AG20443 (cell line): ENCODE results near the gene HOXC5.

Experiments
- DNase-seq: peaks from one replicate; pipeline ENCODE4 v3.0.0; 2012; ENCODE audit warnings: low spot score, mixed read lengths

Gene HOXC5

DNA sequence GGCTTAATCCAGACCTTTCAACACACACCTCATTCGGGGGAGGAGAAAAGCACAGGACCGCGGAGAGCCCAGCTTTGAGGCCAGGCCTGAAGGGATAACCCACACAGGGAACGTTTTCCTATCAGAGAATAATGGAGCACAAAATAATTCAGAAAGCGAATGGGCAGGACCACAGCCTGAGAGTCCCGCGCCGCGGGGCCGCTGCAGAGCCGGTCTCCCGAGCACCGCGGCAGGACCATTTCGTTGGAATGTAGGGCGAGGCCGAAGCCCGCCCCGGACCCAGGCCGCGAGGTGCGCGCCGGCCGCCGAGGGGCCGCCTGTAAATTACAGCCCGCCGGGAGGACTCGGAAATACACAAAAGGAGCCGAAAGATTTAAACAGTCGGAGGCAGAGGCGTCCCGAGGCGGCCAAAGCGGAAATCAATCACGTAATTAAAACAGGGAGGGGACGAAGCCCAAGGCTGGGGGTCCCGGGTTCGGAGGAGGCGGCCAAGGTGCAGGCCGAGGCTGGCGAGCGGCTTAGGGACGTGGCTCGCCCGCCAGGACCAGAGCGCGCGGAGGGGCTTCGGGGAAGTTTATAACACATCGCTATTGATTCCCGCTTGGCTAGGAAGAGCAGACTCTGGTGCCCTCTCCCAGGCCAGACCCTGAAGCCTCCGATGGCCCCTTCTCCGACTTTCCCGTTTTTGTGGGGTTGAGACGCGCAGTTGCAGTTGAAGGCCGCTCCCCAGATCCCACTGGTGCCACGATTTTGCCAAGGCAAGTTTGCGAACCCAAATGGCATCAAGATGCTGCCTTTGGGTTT, 14.5 kb downstream of the HOXC5 start:
- DNase-seq, result no peak

- no peak for DNase-seq
Observed at GRCh38 chr12:54047964-54048303, 15.1 kb downstream of the HOXC5 start.

DNA sequence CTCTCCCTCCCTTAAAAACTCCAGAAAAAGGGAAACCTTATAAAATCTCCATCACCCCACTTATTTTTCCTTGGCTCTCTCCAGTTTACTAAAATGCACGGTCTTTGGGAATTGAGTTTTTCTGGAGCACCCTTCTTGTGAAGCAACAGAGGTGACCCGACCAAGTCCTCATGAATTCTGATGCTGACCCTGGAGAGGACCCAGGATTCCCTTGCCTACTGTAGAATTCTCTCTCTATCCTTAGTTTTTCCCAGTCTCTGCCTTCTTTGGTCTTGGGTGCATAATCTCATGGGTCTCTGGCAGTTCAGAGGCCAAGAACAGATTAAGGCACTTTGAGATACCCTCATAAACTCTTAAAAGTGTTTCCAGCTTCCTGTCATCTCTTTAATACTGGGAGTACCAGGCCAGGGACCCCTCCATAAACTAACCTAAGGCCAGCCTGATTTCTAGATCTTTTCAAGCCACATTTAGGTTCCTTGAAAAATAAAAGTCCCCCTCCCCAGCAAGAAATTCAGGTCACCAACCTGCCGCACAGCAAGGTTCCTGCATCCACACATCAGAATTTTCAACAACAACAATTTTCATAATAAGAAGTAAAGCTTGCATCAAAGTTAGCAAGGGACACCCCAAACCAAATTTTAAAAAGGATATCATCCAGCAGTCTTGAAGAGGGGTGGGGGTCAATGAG, 15.7 kb downstream of the HOXC5 start:
- DNase-seq, result no peak

- no peak for DNase-seq
Observed at GRCh38 chr12:54049108-54049507, 16.3 kb downstream of the HOXC5 start.

- no peak for DNase-seq
Observed at GRCh38 chr12:54050482-54050810, 17.6 kb downstream of the HOXC5 start.

DNA sequence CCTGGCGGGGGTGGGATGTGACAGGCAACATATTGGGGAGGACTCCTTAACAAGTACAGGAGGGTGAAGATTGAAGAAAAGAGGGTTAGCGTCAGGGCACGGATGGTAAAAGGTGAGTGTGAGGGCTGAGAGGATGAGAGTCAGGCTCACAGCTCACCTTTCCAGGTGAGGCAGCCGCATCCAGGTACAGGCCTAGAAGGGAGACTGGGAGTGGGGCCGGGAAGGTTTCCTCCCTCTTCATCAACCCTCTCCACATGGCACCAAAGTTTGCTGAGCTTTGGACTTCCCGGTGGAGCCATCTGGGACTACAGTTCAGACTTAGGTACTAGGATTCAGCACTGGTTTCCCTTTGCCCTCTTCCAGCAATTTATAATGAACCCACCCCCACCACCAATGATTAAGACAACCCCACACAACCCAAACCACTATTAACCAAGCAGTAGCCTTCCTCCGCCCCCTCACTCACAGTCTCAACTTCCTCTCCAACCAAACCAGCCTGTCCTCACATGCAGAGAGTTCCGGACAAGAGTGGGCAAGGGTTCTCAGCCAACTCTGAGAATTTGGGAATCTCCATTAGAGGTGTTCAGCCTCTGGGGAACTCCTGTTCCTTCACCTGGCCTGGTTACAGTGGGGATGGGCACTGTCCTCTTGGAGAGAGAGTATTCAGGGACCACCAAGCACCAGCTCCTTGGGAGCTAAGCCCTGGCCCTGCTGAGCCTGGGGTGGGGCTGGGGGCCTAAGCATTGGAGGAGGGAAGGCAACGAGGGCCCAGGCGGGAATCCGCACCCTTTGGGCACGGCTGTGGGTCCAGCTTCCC, 18.4 kb downstream of the HOXC5 start:
- no peak for DNase-seq

DNA sequence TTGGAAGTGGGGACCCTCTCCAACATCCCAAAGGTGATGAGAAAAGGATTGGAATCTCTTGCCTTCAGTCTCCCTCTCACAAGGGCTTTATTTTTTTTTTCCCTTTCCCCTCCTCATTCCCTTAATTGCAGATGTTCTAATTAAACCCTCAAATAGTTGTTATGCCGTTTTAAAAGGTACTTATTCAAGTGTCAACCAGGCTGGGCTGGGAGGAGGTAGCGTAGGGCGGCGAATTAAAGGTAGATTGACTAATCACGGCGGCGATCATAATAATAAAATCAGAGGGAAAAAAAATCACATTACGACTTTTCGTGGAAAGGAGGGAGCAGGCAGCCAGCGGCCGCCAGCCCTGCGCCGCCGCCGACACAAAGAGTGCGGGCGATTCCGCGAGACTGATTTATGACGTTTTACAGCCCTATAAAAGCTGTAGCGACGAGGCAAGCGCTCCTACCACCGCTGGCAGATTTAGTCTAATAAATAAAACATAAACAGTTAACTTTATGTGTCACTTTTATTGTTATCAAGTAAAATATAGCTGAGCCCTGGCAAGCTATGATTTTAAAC, 19.1 kb downstream of the HOXC5 start:
- DNase-seq, result no peak

DNA sequence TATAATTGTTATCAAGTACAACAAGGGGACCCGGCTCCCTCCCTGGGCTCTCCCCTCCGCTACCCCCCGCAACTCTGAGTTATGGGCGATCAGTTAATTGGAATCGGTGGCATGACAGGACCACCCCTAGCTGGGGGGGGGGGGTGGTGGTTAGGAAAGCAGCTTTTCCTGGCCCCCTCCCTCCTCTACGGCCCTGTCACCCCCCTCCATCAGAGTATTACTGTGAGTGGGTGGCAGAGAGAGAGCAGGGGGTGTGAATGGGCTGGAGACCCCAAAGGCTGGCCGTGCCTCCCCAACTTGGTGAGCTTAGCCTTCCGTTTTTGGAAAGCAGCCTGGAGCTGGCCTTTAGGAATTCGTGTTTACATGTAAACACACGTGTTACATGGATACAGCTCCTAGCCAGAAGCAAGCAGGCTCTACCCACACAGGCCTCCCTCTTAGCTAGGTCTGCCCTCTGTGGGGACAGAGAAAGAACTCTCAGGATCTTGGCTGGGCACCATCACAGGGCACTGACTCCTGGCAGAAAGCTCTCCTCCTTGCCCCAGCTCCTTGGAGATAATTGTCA, 19.7 kb downstream of the HOXC5 start:
- DNase-seq, result peak; percentile 61

DNA sequence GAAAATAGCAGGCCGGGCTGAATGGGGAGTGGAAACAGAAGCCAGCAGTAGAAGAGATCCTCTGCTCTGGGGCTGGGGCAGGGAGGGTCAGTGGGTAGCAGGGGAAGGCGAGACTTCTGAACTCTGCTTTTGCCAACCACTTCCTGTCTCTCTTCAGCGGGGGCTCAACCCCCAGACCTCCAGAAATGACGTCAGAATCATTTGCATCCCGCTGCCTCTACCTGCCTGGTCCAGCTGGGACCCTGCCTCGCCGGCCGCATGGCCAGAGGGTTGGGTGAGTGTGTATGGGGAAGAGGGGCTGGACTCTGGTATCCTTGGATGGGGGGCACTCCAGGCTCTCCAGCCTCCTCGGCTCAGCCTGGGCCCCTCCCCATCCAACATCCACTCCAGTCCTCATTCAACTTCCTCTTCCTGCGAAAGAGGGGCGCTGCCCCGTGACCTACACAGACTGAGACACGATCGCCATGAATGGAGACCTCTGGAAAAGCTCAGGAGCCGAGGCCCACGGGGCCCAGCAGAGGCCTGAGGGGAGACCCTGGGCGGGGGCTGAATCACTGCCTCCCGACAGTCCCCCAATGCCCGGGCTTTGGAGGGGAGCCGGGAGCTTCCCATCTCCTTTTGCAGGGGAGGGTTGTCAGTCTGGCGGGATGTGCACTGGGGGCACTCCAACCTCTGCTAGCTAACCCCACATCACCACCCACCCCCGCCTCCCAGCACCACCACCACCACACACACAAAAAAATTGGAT, 20.3 kb downstream of the HOXC5 start:
- peak; percentile 46 for DNase-seq

DNA sequence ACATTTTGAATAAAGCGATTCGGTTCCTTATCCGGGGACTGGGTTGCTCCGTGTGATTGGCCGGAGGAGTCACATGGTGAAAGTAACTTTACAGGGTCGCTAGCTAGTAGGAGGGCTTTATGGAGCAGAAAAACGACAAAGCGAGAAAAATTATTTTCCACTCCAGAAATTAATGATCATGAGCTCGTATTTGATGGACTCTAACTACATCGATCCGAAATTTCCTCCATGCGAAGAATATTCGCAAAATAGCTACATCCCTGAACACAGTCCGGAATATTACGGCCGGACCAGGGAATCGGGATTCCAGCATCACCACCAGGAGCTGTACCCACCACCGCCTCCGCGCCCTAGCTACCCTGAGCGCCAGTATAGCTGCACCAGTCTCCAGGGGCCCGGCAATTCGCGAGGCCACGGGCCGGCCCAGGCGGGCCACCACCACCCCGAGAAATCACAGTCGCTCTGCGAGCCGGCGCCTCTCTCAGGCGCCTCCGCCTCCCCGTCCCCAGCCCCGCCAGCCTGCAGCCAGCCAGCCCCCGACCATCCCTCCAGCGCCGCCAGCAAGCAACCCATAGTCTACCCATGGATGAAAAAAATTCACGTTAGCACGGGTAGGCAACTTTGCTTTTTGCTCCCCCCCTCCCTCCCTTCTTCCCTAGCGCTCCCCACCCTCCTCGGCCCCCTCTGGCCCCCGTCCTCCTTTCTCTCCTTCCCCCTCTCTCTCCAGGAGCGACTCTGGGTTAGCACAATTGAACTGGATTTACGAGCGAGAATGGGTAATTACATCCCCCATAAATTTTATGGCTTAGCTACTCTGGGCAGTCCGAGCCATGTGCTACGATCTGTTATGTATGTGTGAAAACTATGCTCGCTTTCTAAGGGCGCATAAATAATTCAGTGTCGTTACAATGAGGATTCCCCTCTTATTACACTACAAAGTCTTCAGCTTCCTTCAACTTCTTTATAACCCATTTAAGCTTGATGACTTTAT, 21.2 kb downstream of the HOXC5 start, which contains the start of gene HOXC4:
Gene HOXC4 (plus strand): TSS at position 85 of the 991 bp plus-strand sequence. CDS start 88 bp downstream, at position 173.
- DNase-seq, result peak; percentile 72

- no peak for DNase-seq
Observed at GRCh38 chr12:54054742-54055194, 21.9 kb downstream of the HOXC5 start.

- no peak for DNase-seq
Observed at GRCh38 chr12:54055552-54055951, 22.7 kb downstream of the HOXC5 start.

- no peak for DNase-seq
Observed at GRCh38 chr12:54056110-54056509, 23.3 kb downstream of the HOXC5 start.

DNA sequence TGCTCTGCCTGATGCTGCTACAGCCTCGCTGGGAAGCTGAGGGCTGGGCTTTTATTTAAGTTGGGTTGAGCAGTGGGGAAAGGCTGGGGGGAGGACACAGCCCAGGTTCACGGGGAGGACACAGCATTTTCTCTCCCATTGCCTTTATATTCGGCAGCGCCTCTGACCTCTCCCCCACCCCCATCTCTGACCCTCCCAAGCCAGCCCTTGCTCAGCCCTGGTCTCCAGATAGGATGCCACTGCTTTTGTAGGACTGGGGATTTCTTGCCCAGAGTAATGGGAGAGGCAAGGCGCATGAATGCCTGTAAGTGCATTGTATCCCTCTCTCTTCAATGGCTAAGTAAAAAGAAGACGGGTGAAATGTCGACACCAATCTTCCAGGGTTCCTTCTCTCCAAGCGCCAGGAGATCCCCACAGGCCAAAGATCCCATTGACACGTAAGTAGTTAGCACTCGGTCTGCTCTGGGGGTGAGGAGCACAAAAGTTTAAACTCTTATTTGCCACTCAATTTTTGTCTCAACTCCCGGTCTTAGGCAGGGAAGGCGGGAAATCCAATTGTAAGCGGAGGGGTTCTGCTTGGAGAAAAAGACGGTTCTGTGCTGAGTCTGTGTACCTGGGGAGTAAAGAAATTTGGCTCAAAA, 25.4 kb downstream of the HOXC5 start:
- DNase-seq, result no peak

- no peak for DNase-seq
Observed at GRCh38 chr12:54059668-54060067, 26.8 kb downstream of the HOXC5 start.

DNA sequence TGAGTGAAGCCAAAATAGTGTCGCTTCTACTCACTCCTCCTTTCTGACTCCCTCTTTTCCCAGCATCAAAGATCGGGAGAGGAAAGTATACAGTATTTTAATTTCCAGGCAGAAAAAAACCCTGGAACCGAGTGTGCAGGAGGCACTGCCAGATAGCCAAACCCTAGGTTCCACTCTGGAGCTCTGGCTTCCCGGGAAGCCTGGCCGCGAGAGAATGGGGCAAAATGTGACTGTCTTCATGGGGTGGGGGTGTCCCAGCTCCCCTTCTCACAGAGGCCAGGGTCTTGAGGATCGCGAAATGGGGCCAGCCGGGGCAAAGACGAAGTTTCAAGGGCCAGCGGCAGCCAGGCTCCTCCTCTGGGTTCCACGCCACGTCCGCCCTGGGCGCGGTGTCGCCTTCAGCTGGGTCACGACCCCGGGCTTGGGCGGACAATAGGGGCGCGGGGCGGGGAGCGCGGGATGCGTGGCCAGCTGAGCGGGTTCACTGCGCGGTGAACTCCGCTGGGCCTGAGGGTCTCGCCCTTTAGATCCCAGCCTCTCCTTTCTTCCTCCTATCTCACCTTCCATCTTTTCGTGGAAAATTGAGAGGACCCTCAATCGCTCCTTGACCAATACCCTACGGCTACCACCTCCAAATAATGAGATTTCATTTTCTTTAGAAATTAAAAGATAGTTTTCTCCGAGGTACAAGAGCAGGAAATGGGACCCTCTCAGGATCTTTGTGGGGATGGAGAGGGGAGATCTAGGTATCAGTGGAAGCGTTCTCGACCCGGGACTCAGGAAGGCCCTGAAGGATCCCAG, 27.5 kb downstream of the HOXC5 start:
- DNase-seq, result no peak

DNA sequence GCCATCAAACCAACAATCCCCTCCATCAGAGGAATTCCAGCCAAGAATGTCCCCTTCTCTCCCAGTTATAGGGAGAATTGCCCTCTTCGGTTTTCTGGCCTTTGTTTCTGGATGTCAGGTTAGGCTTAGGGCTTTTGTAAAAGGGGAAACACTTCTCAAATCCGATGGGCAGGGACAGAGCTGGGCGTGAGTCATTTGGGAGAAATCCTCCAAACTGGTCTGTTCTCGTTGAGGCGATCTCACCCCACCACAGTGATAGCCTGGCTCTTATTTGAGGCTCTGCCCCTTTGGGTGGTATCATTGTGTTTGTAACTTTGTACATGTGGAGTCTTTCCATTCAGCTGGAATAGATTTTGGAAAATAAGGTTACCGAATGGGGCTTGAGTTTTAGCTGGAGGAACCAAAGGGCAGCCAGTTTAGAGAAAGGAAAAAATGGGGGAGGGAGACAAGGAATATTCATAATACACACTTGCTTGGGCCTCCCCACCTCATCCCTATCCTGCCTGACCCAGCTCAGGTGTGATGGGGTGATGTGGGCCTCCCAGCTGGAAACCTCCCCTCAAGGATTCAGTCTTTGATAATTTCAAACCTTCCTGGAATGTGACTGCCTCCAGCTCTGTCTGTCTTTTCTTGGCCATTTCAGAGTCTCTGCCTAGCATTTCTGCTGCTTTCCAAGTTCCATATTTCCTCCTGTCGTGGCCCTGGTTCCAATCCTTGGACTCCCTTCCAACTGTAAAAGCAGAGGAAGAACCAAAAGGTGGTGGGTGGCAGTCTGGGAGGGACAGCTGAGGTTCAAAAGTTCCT, 28.3 kb downstream of the HOXC5 start:
- peak; percentile 68 for DNase-seq

- no peak for DNase-seq
Observed at GRCh38 chr12:54065677-54066076, 32.8 kb downstream of the HOXC5 start.
